A673 (cell line): ENCODE data around the gene RFTN1. TPM values are rescaled to one million over a fixed set of nuclear protein-coding genes. Genes with fewer than 3 reads are reported as not detected.

Source experiments
- BruUV-seq: library from RNA; stranded (reverse); fragments of 400-500 nt; replicated peaks from 2 replicates; lab custom pipeline; 2021; lab: Mats Ljungman, UMichigan
- CTCF ChIA-PET: fragments of 300-600 bp; sonication (Branson Sonifier 250); formaldehyde crosslinking; loops from one replicate; lab custom pipeline; 2022; ENCODE audit warnings: antibody characterized with exemption; lab: Charles Lee
- POLR2A ChIA-PET: fragments of 300-600 bp; sonication (Branson Sonifier 250); formaldehyde crosslinking; loops from one replicate; lab custom pipeline; 2022; ENCODE audit warnings: antibody characterized with exemption; ENCODE audit not compliant: low non-redundant PET; lab: Charles Lee
- DNase-seq: peaks from one replicate; pipeline ENCODE4 v3.0.0-alpha.2; 2015; ENCODE audit warnings: low spot score
- H3K27ac ChIP-seq: fragments of 200-600 bp; sonication (generic); 2 replicates; pipeline ENCODE4 v1.5.1; 2016; ENCODE audit warnings: mixed run types, low read depth, mild to moderate bottlenecking, mixed read lengths, antibody characterized with exemption, low read length; ENCODE audit not compliant: poor library complexity, severe bottlenecking
- H3K27me3 ChIP-seq: fragments of 200-600 bp; sonication (generic); replicated peaks from 2 replicates; pipeline ENCODE4 v1.6.1; 2017; ENCODE audit warnings: mixed run types, low read depth, mild to moderate bottlenecking, mixed read lengths, antibody characterized with exemption, low read length; ENCODE audit not compliant: insufficient read depth, poor library complexity
- H3K36me3 ChIP-seq: fragments of 200-600 bp; sonication (generic); 2 replicates; pipeline ENCODE4 v1.6.1; 2016; ENCODE audit warnings: mixed run types, mild to moderate bottlenecking, mixed read lengths, antibody characterized with exemption, low read length; ENCODE audit not compliant: insufficient read depth, poor library complexity, severe bottlenecking
- H3K4me1 ChIP-seq: fragments of 200-600 bp; sonication (generic); 2 replicates; pipeline ENCODE4 v1.6.1; 2017; ENCODE audit warnings: mixed run types, mild to moderate bottlenecking, mixed read lengths, antibody characterized with exemption, low read length; ENCODE audit not compliant: insufficient read depth, poor library complexity, severe bottlenecking
- H3K4me3 ChIP-seq: fragments of 200-600 bp; sonication (generic); 2 replicates; pipeline ENCODE4 v1.5.1; 2016; ENCODE audit warnings: low read depth, mixed run types, mild to moderate bottlenecking, mixed read lengths, low read length; ENCODE audit not compliant: poor library complexity, severe bottlenecking
- H3K9me3 ChIP-seq: fragments of 200-600 bp; sonication (generic); 2 replicates; pipeline ENCODE4 v1.6.1; 2016; ENCODE audit warnings: mixed run types, low read depth, mild to moderate bottlenecking, mixed read lengths, antibody characterized with exemption, low read length; ENCODE audit not compliant: poor library complexity, severe bottlenecking
- CTCF ChIP-seq: fragments of 300-800, 200-600 bp; sonication (generic); conservative IDR thresholded peaks from 2 replicates; pipeline ENCODE4 v1.5.1; 2017; ENCODE audit warnings: low read depth, mild to moderate bottlenecking, antibody characterized with exemption, low read length, moderate library complexity, mixed read lengths
- EZH2 ChIP-seq: fragments of 200-600 bp; sonication (generic); IDR thresholded peaks from 2 replicates; pipeline ENCODE4 v1.6.1; 2017; ENCODE audit warnings: borderline replicate concordance, low read depth, mild to moderate bottlenecking, mixed read lengths, antibody characterized with exemption, low read length; ENCODE audit not compliant: poor library complexity, severe bottlenecking
- intact Hi-C: fragments of 100-400 bp; cut with micrococcal nuclease; formaldehyde crosslinking; loops from one replicate; pipeline ENCODE4 v1.10.0; 2022; ENCODE audit not compliant: unreplicated experiment
- total RNA-seq: library from RNA; stranded (reverse); gene quantifications from 2 replicates; pipeline ENCODE4 v1.2.3, GENCODE V29; 2021

The RFTN1 gene
- total RNA-seq, 1 experiment from 2014 or later, result 0.60 TPM

GRCh38 chr3:16331319-16331883 lies 182.1 kb downstream of the RFTN1 start:
- no peak for DNase-seq
- CTCF ChIA-PET, result no interaction called here
- no TSS peak for BruUV-seq
- no peak overlapping the region for H3K27ac ChIP-seq
- peaks cover 6% of the 10 kb centered on the region for H3K9me3 ChIP-seq
- no peaks in the 10 kb centered on the region for H3K4me1 ChIP-seq
- POLR2A ChIA-PET, result no interaction called here
- H3K4me3 ChIP-seq, result no peak overlapping the region
- no peaks in the 10 kb centered on the region for H3K27me3 ChIP-seq
- TF ChIP-seq CTCF (no peak), EZH2 (no peak)
- intact Hi-C loops, result no loop called here
- H3K36me3 ChIP-seq, result no peaks in the 10 kb centered on the region

- Histone ChIP-seq H3K27me3 (no peaks in the 10 kb centered on the region), H3K27ac (no peak overlapping the region), H3K9me3 (peaks cover 6% of the 10 kb centered on the region), H3K4me3 (no peak overlapping the region), H3K4me1 (no peaks in the 10 kb centered on the region), H3K36me3 (no peaks in the 10 kb centered on the region)
- intact Hi-C loops, result no loop called here
- TF ChIP-seq EZH2, result no peak
- TF ChIP-seq CTCF, result no peak
- DNase-seq, result no peak
- POLR2A ChIA-PET, result no interaction called here
- no TSS peak for BruUV-seq
- CTCF ChIA-PET, result no interaction called here
These were observed 183.1 kb downstream of the RFTN1 start for GRCh38 chr3:16330351-16330750.

DNA sequence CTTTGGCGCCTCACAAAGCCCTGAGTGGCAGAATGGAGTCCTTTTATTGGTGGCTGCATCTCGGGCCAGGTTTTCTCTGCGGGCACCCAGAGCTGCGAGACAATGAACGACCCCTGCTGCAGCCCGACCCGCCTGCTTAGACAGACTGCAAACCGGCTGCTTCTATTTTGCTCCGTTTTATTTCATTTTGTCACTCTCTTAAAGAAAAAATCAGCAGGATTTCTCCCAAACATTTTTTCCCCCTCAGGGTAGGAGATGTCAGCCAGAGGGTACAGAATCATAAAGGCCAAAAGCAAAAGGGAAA lies 183.7 kb downstream of the RFTN1 start:
- intact Hi-C loops, result no loop called here
- H3K4me1 ChIP-seq, result no peaks in the 10 kb centered on the region
- H3K4me3 ChIP-seq, result no peak overlapping the region
- ChIA-PET CTCF (no interaction called here), POLR2A (no interaction called here)
- no peak for TF ChIP-seq EZH2
- TF ChIP-seq CTCF, result no peak
- no peaks in the 10 kb centered on the region for H3K36me3 ChIP-seq
- no TSS peak for BruUV-seq
- no peaks in the 10 kb centered on the region for H3K27me3 ChIP-seq
- H3K9me3 ChIP-seq, result peaks cover 6% of the 10 kb centered on the region
- no peak for DNase-seq
- no peak overlapping the region for H3K27ac ChIP-seq
